DOHH2 (cell line): Measurements from ENCODE around the gene IGF2BP1.

Experiments used
- CTCF ChIP-seq: fragments of 200-600 bp; sonication (generic); IDR thresholded peaks from one replicate; pipeline ENCODE4 v1.5.1; 2014; ENCODE audit warnings: antibody characterized with exemption, mild to moderate bottlenecking, low read depth, low read length; ENCODE audit not compliant: poor library complexity, severe bottlenecking
- EZH2phosphoT487 ChIP-seq: fragments of 200-600 bp; sonication (generic); IDR thresholded peaks from 2 replicates; pipeline ENCODE4 v1.6.1; 2017; ENCODE audit warnings: borderline replicate concordance, mild to moderate bottlenecking, antibody characterized with exemption, low read length, moderate library complexity, mixed read lengths

- no peak for TF ChIP-seq CTCF
- no peak for TF ChIP-seq EZH2phosphoT487
Observed at GRCh38 chr17:49000943-49001342, 3.8 kb downstream of the IGF2BP1 start.
